ENCODE measurements around the gene LRRC63. TPM values are rescaled to one million over a fixed set of nuclear protein-coding genes. Genes with fewer than 3 reads are reported as not detected.
A peak's percentile ranks its signal among the peaks of the same experiment; 100 is the strongest.

Gene LRRC63
- total RNA-seq, 2 donors from 2014 or later: 0.15 TPM; not detected in 1

DNA sequence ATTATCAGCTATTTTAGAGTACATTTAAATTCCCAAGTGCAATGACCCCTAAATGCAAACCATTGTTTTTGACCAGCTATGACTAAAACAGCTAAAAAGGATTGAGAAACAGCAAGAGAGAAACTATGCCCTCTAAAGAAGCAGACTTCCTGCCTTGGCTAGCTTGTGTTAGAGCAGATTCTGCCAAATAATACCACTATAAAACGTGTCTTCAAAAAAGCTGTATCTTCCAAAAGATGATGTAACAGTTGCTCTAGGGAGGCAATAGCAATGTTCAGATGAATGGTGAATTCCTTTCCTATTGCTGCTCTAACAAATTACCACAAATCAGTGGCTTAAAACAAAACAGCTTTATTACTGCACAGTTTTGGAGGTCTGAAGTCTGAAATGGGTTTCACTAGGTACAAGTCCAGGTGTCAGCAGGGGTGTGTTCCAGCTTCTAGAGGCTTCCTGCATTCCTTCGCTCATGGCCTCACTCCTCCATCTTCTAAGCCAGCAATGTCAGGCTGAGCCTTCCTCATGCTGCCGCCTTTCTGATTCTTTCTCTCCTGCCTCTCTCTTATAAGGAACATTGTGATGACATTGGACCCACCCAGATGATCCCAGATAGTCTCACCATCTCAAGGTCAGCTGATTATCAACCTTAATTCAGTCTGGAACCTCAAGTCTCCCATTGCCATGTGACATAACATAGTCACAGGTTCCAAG, 84.5 kb downstream of the LRRC63 start:
- ATAC-seq: peak; percentile 81 to 86
- intact Hi-C loops (cut with DNase I): no loop called here
- no peak for DNase-seq

DNA sequence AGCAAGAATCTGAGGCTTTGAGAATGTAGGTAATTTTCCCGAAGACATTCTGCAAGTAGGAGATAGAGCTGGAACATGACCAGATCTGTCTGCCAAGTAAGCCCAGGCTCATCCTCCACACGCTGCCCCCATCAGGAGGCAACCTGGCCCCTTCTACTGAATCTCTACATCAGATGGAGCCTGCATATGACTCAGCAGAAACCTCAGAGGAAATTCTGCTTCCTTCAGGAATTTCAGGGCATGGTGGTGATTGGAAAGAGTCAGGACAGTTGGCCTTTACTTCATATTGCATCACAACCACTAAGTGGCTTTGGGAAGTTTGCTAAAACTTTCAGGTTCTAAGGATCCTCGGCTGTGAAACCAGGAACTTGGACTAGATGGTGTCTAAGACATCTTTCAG, 85.2 kb downstream of the LRRC63 start:
- ATAC-seq (peak; percentile 38 to 80), DNase-seq (no peak)
- intact Hi-C loops (cut with DNase I): no loop called here

DNA sequence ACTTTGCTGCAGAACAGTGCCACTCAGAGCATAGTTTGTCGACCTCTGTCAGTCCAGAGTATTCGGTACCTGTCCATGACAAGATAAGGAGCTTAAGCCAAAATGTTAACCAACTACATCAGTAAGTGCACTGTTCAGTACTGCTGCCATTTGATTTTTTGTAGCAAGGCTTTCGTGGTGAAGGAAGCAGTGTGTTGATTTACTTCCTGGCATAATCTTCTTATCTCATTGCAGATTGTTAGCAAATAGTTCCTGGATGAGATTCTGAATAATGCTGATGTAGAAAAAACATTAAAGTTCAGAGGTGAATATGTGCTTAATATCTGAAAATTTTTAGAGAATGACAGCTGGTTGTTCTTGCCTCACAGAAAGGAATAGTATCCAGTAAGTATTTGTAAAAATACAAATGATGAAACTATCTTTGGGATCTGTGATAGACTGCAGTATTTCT, 85.7 kb downstream of the LRRC63 start:
- ATAC-seq (no peak), DNase-seq (no peak)
- intact Hi-C loops (cut with DNase I): no loop called here

DNA sequence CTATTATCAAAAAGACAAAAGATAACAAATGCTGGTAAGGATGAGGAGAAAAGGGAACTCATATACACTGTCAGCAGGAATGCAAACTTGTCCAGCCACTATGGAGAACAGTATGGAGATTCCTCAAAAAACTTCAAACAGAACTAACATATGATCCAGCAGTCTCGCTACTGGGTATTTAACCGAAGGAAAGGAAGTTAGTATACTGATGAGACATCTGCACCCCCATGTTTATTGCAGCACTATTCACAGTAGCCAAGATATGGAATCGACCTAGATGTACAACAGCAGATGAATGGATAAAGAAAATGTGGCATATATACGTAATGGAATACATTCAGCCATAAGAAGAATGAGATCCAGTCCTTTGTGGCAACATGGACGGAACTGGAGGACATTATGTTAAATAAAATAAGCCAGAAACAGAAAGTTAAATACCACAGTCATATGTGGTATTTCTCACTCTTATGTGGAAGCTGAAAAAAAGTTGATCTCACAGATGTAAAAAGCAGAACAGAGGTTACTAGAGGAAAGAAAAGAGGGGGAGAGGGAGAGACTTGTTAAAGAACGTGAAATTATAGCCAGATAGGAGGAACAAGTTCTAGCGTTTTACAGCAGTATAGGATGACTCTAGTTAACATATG, 92.1 kb downstream of the LRRC63 start:
- intact Hi-C loops (cut with DNase I): no loop called here
- no peak for ATAC-seq
- DNase-seq: no peak

DNA sequence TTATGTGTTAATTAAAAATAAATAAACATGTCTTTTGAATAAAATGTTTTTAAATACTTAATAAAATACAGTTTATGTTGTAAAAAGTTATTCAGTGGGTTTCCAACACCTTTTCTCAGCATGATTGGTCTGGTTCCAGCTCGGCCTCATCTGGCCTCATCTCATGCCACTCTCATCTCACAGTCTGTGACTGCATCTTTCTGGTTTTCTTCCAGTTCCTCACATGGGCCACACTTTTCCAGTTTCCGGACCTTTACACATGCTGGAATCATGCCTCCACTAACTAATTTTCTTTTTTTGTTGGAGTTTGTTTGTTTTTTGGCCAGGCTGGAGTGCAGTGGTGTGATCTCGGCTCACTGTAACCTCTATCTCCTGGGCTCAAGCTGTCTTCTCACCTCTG, 92.8 kb downstream of the LRRC63 start:
- intact Hi-C loops (cut with DNase I): no loop called here
- DNase-seq (no peak), ATAC-seq (no peak)

DNA sequence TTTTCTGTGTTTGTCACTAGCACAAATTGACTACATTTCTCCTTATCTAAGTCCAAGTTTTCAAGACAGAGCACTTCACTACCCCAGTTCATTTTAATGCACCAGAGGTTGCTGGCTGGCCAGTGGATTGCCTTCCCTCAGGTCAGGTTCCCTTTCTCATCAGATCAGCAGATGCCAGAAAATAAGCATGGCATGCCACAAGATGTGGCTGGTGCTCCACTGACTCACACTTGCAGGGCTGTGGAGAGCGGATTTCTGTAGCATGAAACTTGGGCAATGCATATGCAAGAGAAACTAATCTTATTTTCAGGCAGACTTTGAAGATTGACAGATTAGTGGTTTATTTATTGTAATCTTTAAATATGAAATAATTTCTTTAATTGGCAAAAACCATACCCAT, 95.8 kb downstream of the LRRC63 start:
- intact Hi-C loops (cut with DNase I): no loop called here
- DNase-seq (no peak), ATAC-seq (no peak)

DNA sequence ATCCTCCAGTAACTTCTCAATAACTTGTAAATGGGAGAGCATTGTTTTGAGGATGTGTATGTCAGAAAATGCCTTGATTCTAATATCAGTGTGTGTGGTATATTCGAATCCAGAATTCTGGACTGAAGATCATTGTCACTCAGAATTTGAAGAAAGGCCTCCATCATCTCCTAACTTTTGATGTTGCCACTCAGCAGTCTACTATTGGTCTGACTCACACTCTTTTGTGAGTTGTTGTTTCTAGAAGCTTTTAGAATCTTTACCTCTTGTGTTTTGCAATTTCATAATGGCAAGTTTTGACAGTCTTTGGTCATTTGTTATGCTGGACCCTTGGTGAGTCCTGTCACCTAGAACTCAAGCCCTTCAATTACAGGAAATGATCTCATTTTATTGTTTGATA, 98.3 kb downstream of the LRRC63 start:
- ATAC-seq (no peak), DNase-seq (no peak)
- intact Hi-C loops (cut with DNase I): no loop called here

DNA sequence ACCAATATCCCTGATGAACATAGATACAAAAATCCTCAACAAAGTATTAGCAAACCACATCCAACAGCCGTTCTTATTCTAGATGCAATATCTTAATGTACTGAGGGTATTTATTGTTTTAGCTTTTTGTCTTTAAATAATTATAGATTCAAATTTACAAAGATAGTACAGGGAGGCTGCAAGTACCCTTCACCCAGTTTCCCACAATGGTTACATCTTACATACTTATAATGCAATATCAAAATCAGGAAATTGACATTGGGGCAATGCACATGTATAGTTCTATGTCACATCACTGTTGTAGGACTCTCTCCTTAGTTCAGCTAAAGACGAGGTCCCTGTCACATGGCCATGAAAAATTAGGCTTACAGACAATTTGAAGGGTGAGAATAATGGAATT, 99.5 kb downstream of the LRRC63 start:
- intact Hi-C loops (cut with DNase I): no loop called here
- no peak for ATAC-seq

DNA sequence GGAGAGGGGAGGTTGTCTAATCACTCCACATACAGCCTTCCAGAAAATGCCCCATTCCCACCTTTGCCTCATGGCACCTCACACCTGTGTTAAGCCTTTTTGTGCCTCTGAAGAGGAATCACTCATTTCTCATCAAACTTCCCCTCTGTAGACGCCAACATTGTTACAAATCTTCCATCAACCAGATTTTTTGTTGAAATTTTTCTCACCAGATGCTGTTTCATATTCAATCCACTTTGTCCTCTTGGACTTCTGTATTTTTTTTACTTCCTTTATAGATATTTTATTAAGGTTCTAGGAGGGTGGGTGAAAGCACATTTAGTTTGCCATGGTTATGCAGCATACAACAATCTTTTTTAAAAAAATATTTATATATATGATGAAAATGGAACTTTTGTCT, 101.3 kb downstream of the LRRC63 start:
- no peak for DNase-seq
- ATAC-seq: no peak
- intact Hi-C loops (cut with DNase I): no loop called here

More for the DNA sequence above, 99.5 kb downstream of the LRRC63 start:
- no peak for DNase-seq

DNA sequence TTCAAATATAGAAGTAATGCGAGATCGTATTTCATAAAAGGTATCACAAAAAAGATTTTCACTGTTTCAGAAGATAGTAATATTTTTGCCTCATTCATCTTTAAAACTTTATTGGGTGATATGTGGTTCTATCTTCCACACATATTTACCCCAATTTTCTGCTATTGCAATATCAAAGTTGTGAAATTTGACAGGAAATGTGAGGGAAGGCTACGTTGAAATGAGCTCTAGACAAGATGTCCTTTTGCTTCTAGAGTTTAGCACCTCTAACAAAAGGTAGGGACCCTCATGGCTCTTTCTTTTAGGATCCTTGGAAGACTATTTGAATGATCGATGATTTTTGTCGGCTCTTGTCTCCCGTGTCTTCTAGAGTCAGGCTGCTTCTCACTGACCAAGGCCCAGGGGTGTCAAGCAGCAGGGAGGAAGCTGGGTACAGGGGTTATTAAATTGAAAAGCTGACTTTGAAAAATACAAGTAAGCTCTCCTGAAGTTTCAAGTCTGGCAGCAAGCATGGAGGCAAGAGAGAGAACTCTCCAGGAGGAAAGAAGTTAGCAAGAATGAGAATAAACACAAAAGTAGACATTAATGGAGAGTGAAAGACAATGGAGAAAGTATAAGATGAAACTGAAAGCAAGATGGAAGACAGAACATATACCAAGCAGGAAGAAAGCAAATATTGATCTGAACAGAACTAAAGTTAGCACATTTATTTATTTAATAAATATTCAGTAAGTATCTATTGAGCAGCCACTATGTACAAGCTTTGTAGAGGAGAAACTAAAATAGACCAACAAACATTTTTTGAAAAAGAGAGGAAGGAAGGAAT, 101.9 kb downstream of the LRRC63 start:
- DNase-seq (no peak), ATAC-seq (no peak)
- intact Hi-C loops (cut with DNase I): no loop called here

DNA sequence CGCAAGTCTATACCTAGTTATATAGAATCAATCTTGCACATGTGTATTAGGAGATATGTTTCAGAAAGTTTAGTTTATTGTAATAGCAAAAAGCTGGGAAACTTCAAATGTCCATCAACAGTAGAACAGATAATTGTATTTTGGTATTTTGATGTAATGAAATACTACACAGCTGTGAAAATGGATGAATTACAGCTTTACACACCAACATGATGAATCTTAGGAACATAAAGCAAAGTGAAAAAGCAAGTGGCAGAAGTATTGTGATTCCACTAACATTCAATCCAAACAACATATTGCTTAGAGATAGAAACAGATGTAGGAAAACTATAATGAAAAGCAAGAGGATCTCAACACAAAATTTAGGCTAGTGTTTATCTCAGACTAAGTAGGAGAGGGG, 102.9 kb downstream of the LRRC63 start:
- DNase-seq: no peak
- ATAC-seq: no peak
- intact Hi-C loops (cut with DNase I): no loop called here

DNA sequence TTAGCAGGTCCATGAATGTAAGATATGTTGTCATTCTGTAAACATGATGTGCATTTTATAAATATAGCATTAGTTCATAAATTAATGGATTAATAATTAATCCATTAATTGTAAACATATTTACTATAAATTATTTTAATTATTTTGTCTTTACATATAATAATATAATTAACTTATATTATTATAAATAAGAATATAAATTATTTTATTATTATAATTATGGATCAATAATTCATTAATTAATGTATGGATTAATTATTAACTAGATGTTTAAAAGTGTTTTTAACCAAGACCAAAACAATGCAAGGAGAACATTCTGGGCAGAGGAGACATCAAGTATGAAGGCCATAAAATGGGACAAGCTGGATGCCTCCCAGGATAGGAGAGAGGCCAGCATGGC, 103.3 kb downstream of the LRRC63 start:
- ATAC-seq (no peak), DNase-seq (no peak)
- intact Hi-C loops (cut with DNase I): no loop called here

DNA sequence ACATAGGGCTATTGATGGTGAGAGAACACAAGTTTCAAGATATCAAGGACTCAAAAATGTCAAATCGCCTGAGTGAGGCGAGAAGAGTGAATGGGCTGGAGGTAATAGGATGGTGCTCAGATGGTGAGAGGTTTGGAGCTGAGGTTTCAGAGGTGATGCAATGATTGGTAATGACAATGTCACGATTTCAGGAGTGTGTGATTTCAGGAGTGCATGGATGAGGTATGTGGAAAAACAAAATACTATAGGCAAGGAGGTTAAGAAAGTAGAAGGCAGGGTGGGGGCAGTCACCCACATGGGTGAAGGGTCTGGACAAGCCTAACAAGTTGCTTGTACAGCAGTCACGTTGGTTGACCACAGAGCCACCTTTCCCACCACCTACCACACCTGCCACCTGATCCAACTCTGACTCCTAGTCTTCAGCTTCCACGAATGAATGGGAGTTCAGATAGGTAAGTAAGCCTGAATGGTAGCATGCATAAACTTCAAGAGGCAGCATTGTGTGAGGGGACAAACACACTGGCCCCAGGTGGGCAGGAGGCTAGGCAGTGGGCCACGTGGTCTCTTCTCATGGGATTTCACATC, 103.9 kb downstream of the LRRC63 start:
- intact Hi-C loops (cut with DNase I): no loop called here
- DNase-seq: no peak
- no peak for ATAC-seq

DNA sequence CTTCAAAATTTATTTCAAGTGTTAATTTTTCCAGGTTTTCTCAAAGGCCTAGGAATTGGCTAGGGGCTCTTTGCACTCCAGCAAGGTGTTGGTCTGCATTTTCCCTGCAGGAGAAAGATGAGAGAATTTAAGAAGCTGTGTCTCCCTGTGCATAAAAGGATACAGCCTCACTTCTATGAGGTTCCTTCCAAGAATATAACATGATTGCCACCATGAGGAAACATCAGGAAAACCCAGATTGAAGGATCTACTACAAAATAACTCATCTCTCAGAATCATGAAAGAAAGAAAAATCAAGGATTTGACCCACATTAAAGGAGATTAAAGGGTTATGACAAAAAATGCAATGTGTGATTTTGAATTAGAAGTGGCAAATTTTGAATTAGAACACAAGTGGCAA, 105.4 kb downstream of the LRRC63 start:
- intact Hi-C loops (cut with DNase I): no loop called here
- no peak for ATAC-seq
- DNase-seq: no peak

DNA sequence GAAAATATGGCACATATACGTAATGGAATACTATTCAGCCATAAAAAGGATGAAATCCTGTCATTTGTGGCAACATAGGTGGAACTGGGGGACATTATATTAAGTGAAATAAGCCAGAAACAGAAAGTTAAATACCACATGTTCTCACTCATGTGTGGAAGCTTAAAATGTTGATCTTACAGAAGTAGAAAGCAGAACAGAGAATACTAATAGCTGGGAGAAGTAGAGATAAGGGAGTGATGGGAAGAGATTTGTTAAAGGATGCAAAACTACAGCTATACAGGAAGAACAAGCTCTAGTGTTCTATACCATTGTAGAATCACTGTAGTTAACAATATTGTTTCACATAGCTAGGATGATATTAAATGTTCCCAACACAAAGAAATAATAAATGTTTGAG, 107.3 kb downstream of the LRRC63 start:
- intact Hi-C loops (cut with DNase I): no loop called here
- DNase-seq: no peak
- ATAC-seq: no peak

DNA sequence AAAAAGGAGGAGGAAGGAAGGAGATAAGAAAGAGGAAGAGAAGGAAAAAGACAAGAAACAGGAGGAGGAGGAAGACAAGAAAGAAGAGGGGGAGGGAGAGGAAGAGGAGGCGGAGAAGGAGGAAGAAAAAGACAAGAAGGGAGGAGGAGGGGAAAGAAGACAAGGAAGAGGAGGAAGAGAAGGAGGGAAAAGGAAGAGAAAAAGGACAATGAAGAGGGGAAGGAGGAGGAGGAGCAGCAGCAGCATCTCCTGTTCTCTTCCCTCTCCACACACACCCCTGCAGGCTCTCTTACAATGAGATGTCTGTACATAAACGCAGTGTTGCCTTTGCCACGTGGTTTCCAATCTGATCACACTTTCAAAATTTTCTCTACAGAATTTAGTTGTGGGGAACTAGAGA, 108.7 kb downstream of the LRRC63 start:
- ATAC-seq (peak in 1 of 2 donors; percentile 34), DNase-seq (no peak)

DNA sequence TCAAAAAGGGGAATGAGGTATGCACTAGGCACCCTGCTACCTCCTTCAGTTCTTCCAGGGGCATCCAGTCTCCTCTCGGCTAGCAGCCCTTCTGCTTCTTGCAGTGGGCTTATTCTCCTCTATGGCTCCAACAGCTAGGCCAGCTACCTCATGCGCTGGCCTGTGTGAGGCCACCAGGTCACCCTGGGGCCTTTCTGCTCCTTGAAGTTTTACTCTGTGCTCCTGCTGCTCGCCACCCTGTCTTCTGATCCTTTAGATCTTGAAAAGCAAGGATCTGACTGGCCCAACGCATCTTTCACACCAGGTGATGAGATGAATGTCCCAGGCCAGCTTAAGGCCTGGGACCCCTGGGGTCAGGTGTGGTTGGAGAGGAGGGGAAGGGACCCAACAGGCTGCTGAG, 109.1 kb downstream of the LRRC63 start:
- intact Hi-C loops (cut with DNase I): no loop called here
- DNase-seq: no peak
- peak in 1 of 2 donors; percentile 11 for ATAC-seq

More for the DNA sequence above, 108.7 kb downstream of the LRRC63 start:
- intact Hi-C loops (cut with DNase I): no loop called here

DNA sequence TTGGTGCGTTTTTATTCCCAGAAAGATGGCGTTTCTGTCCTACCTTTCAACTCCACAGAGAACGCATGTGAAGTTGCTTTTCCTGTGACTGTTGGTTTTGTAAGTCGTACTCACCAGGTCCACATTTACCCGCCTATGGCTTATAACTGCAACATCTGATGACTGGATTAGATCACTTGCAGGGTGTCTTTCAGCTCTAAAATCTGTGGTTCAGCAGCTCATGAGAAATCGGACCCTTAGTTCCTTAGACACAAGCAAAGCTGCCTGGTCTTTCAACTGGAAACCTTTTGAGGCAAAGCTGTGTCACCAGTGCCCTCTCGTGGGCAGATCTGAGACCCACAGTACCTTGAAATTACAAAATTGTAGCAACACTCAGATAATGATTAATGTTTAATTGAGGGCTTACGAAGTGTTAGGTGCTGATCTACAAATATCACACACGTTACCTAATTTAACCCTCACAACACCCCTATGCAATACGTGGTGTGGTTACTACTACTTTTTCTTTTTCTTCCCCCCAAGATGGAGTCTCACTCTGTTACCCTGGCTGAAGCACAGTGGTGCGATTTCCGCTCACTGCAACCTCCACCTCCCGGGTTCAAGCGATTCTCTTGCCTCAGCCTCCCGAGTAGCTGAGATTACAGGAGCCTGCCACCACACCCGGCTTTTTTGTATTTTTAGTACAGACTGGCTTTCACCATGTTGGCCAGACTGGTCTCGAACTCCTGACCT, 109.9 kb downstream of the LRRC63 start:
- peak; percentile 65 for DNase-seq

DNA sequence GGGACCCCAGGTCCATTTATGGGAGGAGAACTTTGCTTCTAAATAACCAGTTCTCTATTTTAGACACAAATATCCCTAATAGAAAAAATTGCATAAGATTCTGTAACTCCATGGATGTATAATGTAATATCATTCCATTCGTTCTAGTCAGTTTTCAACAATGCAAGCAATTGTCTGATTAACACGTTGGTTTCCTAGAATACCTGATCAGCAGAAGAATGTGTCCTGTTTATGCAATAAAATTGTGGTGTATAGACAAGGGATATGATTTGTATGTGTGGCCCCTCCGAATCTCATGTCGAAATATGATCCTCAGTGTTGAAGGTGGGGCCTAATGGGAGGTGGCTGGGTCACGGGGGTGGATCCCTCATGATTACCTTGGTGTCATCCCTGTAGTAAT, 113.2 kb downstream of the LRRC63 start:
- intact Hi-C loops (cut with DNase I): no loop called here
- no peak for DNase-seq
- no peak for ATAC-seq

More for the DNA sequence above, 109.9 kb downstream of the LRRC63 start:
- ATAC-seq: peak; percentile 66 to 71
- intact Hi-C loops (cut with DNase I): no loop called here
